Metanephros (tissue), 2 donors: Measurements from ENCODE around the gene ZNF148. TPM values are rescaled to one million over a fixed set of nuclear protein-coding genes. Genes with fewer than 3 reads are reported as not detected.

Experiments
- small RNA-seq: library from RNA; depleted of rRNA; stranded (forward); fragments of <200 nt; gene quantifications from one replicate; pipeline ENCODE3, GENCODE V24; 2014; ENCODE audit warnings: low replicate concordance
- total RNA-seq: library from RNA; depleted of rRNA; stranded (reverse); fragments of >200 nt; gene quantifications from one replicate; pipeline ENCODE4 v1.2.3, GENCODE V29; 2014

ZNF148 gene, protein sequence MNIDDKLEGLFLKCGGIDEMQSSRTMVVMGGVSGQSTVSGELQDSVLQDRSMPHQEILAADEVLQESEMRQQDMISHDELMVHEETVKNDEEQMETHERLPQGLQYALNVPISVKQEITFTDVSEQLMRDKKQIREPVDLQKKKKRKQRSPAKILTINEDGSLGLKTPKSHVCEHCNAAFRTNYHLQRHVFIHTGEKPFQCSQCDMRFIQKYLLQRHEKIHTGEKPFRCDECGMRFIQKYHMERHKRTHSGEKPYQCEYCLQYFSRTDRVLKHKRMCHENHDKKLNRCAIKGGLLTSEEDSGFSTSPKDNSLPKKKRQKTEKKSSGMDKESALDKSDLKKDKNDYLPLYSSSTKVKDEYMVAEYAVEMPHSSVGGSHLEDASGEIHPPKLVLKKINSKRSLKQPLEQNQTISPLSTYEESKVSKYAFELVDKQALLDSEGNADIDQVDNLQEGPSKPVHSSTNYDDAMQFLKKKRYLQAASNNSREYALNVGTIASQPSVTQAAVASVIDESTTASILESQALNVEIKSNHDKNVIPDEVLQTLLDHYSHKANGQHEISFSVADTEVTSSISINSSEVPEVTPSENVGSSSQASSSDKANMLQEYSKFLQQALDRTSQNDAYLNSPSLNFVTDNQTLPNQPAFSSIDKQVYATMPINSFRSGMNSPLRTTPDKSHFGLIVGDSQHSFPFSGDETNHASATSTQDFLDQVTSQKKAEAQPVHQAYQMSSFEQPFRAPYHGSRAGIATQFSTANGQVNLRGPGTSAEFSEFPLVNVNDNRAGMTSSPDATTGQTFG
- total RNA-seq = 37.7 TPM

DNA sequence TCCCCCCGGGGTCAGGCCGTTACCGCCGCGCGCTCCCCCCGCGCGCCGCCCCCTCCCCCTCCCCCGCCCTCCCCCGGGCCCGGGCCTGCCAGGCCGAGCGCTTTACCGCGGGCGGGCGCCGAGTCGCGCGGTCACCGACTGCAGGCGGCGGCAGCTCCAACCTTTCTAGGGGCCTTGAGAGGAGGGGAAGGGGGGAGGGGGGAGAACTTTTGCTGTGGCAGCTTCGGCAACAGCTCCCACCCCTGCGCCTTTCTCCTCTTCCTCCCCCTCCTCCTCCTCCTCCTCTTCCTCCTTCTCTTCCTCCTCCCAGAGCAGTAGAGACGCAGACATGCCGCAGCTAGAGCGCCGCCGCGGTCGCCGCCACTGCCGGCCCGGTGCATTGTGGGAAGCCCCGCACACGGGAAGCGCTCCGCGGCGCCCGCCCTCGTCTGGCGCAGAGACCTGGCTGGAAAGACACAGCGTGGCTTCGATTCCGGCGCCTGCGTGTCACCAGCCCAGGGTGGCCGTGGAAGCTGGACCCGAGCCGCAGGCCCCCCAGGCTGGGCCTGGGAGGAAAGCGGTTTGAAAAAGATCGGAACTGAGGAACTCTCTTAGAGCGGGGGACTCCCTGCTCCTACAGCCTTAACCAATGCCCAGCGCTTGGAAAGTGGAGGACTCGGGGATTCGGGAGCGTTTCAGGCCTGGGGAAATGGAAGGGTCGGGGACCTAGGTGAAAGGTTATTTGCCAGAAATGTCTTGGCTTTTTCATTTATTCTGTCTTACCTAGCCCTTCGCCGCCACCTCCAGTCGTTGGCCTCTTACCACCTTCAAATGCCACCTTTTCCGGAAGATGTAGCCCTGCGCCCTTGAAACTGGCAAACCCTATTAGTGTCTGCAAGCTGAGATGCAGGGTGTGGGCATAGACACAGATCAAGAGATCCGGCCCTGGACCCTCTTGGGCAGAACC lies at the start of gene ZNF148:
ZNF148 (minus strand) TSS at position 330 of the 946 bp plus-strand sequence. CDS start 61,685 bp downstream, outside the sequence.

DNA sequence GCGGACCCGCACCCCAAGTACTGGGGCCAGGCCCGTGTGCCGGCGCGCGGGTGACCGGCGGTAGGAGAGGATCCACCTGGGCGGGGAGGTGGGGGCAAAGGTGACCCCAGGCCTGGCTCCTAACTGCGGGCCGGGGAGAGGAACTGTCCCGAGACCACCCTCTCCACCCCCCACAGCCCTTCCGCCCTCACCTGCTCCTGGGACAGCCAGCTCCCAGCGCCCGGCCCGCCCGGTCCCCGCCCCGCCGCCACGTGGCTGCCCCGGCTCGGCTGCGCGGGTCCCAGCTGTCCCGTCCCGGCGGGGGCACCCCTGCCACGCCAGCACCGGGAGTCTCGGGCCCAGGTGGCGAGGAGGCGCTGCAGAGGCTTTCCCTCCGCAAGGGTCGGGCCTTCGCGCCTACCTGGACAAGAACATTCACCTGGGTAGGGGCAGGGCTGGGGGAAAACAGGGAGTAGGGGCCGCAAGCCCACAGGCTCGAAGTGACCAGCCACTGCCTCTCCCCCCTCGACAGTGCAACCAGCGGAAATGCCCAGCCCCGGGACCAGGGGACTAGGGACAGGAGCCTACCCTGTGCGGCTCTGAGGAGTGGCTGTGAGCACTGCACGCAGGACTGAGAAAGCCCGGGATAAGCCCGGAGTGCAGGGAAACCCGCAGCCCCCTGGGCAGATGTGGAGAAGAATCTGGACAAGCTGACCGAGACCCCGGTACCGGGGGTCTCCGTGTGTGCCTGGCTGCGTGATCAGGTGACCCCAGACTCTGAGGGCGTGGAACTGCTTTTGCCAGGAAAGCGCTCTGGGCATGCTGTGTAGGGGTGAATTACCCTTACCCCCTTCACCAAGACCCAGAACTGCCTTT lies 162.4 kb downstream of the ZNF148 start, which contains the start of gene SLC12A8:
SLC12A8 (minus strand) TSS at position 240 of the 855 bp plus-strand sequence. CDS start 1,399 bp downstream, outside the sequence.

Small RNA genes within 50 kb of the gene (small RNA-seq; reads per million reads assigned to genes)
- gene RNU6-232P = not detected

Other genes with a start within 250 kb of the ZNF148 start
- 7.2 TPM for gene SLC12A8, start 162.6 kb downstream of the ZNF148 start, total RNA-seq
- gene SNX4, start 144.9 kb upstream of the ZNF148 start, total RNA-seq = 43.0 TPM
- gene OSBPL11, start 220.2 kb upstream of the ZNF148 start, total RNA-seq = 12.1 TPM